G401.6 (cell line): ENCODE data around the gene CA4.
"Not testable (repeated sequence)": the region's sequence is repeated elsewhere in the genome, so short reads cannot be mapped to it uniquely, and the experiment has no call there.

Experiments used
- FAIRE-seq: peaks from 2 replicates; lab custom pipeline; 2012; peaks lifted over from hg19 to GRCh38; lab: Jason Lieb, UNC

CA4 gene

DNA sequence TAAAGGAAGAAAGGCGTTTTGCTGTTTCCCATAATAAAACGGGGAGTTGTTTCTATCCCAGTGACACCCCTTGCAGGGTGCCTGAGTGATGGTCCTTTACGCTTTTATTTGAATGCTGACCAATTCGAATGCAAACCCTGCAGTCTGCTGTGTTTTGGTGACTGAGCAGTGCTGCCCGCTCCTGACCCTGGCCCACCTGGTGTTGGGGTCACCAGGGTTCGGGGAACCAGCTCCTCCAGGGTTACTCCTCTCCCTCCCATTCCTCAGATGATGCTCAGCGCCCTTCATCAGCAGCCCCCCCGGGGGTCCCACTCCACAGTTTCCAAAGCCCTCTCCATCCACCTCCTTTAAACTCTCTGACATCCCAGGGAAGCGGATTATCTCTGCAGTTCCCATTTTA is 6.0 kb downstream of the CA4 start:
- FAIRE-seq, result no peak

DNA sequence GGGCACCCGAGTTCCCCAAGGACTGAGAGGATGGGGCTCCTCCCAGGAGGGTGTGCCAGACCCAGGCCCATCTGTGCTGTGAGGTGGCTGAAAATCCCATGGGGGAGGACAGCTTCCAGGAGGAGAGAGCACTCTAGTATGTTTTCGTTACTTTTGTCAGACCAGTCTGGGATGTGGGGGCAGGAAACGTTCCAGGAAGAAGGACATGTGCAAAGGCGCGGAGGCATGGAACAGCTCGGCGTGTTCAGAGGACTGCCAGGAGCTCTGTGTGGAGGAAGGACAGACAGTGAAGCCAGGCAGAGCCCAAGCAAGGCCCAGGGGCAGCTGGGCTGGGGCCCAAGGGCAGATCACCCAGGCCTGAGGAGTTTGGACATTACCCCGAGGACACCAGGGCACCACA is 7.0 kb downstream of the CA4 start:
- no peak for FAIRE-seq

DNA sequence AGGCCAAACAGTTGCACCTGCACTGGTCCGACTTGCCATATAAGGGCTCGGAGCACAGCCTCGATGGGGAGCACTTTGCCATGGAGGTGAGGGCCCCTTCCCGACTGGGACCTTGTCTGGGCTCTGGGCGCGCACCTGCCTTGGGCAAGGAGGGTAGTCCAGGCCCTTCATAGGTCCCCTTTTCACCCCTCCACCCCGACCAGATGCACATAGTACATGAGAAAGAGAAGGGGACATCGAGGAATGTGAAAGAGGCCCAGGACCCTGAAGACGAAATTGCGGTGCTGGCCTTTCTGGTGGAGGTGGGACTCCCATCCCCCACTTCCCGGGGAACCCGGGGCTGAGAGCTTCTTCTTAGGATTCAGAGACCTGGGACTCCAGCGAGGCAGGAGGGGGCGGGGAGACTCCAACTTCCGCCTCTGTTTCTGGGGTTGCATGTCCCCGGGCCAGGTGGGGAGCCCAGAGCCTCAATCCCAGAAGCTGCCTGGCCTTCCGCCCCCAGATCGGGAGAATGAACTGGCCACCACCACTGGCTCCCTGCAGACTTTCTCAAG is 7.8 kb downstream of the CA4 start:
- FAIRE-seq, result no peak

DNA sequence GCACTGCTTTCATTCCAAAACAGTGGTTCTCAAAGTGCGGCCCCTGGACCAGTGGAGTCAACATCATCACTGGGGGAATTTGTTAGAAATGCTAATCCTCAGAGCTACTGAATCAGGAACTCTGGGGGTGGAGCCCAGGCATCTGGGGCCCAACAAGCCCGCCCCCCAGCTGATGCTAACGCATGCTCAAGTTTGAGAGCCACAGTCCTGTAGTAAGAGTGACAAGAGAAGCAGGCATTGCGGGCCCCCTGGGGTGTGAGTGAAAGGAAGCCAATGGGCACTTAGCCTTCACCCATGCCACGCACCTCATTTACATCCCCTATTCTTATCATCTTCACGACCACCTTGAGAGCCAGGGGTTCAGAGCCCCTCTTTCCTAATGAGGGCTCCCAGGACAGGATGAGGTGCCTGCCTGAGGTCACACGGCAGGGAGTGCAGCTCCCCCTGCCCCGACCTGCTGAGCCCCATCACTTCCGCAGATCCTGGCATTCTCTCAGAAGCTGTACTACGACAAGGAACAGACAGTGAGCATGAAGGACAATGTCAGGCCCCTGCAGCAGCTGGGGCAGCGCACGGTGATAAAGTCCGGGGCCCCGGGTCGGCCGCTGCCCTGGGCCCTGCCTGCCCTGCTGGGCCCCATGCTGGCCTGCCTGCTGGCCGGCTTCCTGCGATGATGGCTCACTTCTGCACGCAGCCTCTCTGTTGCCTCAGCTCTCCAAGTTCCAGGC is 9.1 kb downstream of the CA4 start:
- no peak for FAIRE-seq

DNA sequence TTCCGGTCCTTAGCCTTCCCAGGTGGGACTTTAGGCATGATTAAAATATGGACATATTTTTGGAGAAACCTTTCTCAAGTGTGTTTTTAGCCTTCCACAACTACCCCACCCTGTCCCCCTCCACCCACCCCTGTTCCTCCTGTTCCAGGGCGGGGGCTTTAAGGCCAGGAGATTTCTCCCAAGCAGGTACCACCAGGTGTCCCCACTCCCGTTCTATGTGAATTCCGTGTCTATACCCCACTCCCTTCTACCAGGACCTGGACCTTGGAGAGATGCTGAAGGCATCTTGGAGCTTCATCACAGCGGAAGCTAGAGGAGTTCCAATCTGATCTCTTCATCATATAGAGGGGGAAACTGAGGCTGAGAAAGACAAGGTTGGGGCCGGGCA is 9.7 kb downstream of the CA4 start:
- no peak for FAIRE-seq

- no peak for FAIRE-seq
Measured at GRCh38 chr17:60160829-60161501, 11.2 kb downstream of the CA4 start.

DNA sequence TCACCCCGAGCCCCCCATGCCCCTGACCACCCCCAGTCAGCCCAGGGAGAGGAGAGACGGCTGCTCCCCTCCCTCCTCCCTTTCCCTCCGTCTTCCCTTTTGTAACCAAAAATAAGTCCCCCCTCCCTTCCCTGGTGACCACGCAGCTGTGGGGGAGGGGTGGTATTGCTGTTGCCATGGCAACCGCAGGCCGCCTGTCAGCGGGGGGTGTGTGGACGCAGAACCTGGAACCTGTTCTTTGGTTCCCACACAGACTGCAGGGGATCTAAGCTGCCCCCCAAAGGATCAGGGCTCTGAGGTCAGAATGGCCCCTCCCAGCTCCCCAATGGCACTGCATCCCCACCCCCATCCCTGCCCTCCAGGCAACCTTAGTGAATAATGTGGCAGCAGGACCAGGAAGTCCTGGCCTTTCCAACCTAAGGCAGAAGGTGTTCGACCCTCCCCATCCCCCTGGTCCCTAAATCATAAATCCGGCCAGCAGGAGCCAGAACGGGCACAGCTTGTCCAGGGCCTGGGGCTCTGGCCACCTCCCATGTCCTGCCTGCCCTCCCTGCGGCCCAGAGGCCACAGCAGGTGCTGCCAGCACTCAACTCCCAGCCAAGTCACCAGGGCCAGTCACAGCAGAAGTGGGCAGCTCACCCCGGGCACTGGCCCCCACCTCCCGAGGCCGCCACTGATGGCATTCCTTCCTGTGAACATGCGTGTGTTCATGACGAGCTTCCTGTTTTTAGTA is 12.0 kb downstream of the CA4 start:
- FAIRE-seq, result no peak

GRCh38 chr17:60163108-60163784 is 13.5 kb downstream of the CA4 start:
- no peak for FAIRE-seq

DNA sequence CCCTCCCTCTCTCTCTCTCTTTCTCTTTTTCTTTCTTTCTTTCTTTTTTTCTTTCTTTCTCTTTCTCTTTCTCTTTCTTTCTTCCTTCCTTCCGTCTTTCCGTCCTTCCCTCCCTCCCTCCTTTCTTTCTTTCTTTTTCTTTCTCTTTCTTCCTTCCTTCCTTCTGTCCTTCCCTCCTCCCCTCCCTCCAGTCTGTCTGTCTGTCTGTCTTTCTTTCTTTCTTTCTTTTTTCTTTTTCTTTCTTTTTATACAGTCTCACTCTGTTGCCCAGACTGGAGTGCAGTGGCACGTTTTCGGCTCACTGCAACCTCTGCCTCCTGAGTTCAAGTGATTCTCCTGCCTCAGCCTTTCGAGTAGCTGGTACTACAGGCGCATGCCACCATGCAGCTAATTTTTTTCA is 14.4 kb downstream of the CA4 start:
- FAIRE-seq, result no peak

- FAIRE-seq, result no peak
Measured at GRCh38 chr17:60164697-60165096, 14.9 kb downstream of the CA4 start.

- FAIRE-seq, result no peak
Measured at GRCh38 chr17:60165223-60165622, 15.4 kb downstream of the CA4 start.

DNA sequence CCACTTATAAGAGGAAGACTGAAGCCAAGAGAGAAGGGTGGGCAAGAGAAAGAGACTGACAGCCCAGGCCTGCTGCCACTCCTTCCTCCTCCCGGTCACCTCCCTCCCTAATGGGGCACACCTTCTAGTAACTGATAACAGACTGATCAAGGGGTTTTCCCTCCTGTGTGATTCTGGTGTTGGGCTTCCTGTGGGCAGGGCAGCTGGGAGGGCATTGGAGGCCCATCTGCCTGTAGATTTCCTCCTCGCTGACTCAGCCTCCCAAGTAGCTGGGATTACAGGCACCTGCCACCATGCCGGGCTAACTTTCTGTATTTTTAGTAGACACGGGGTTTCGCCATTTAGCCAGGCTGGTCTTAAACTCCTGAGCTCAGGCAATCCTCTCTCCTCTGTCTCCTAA is 16.2 kb downstream of the CA4 start:
- FAIRE-seq, result no peak

- no peak for FAIRE-seq
Measured at GRCh38 chr17:60167065-60167741, 17.4 kb downstream of the CA4 start.

GRCh38 chr17:60168654-60169053 is 18.9 kb downstream of the CA4 start:
- FAIRE-seq, result no peak

GRCh38 chr17:60169921-60170817 is 20.4 kb downstream of the CA4 start:
- no peak for FAIRE-seq

DNA sequence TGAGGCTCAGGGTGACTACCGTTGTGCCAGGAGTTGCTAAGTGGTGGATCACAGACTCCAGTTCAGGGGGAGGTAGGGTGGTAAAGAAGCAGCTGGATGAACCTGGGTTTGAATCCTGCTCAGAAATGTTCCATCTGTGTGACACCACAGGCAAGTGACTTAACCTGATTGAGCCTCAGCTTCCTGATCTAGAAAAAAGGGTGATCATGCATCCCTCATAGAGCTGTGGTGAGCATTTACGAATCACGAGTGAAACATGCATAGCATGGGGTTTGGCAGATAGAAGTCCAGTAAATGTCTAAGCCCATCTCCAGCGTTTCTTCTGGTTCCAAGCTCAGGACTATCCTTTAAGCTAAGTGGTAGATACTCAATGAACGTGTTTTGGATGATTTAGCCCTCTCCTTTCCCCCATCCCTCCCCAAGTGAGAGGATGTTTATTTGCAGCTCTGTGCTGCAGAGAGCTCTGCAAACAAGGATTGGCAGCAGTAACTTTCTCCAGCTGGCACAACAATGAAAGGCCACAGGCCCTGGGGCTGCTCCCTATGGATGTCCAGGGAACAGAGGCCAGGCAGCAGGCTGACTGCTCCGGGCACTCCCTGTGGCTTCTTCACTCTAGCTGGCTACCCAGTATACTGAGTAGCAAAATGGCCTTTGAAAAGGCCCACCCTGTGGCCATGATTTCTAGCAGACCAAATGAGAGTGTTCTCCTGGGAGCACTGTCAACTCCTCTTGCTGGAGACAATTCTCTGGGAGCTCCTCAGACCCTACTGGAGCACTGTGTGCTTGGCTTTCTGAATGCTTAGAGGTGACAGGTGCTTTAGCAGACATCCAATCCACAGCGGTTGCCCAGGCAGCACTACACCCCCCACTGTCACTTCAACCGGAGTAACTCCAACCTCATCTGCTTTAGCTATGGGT is 21.3 kb downstream of the CA4 start:
- no peak for FAIRE-seq

DNA sequence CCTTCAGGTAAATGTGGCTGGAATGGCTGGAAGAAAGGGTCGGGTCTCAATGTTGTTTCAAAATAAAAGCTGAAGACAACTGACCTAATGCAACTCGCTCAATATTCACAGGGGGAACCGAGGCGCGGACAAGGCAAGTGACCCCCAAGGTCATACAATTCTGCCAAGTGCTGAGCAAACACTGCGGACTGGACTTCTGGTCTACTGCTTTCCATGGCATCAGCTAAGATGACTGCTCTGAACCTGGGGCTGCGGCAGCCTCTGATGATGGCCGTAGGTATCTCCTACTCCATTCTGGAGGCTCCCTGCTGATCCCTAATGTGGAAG is 21.9 kb downstream of the CA4 start:
- FAIRE-seq, result no peak

DNA sequence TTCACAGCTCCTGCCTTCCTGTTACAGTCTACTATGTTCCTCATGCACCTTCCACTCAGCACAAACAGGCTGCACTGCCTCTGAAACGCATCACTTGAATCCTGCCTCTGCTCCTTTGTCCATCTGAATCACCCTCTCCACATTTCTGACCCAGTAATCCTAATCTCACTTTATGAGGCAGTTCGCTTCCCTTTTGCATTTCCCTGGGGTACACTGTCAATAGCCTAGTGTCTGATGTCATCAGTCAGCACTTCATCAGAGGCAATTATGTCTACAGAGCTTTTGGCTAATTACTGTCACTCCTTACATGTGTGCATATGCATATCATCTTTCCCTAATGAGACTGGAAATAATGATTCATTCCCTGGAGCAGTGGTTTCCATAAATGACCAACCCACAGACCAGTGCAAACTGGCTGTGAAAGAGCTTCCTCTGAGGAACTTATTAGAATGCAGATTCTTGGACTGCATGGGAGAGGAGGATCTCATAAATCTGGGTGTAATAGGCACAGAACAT is 23.6 kb downstream of the CA4 start:
- FAIRE-seq, result no peak

- no peak for FAIRE-seq
Measured at GRCh38 chr17:60174035-60174434, 24.3 kb downstream of the CA4 start.

DNA sequence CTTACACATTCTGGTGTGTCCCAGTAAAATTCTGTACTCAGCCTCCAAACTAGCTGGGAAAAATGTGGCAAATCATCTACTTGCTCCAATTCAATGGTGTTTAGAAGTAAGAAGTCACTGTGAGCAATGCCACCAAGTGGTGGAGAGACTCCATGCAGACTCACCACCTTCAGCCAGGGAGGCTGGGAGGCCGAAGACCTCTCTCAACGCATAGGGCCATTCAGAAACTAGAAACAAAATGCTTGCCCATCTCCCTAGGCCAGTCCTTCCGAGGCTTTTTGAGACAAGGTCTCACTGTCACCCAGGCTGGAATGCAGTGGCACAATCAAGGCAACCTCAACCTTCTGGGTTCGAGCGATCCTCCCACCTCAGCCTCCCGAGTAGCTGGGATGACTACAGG is 25.0 kb downstream of the CA4 start:
- not testable (repeated sequence) for FAIRE-seq
